Fibroblast of lung (primary cell): ENCODE data around the gene SPTBN5. TPM values are rescaled to one million over a fixed set of nuclear protein-coding genes. Genes with fewer than 3 reads are reported as not detected.
A peak's percentile ranks its signal among the peaks of the same experiment; 100 is the strongest.

Experiments used
- DNase-seq, 2 donors: peaks; one replicate each; pipeline versions ENCODE4 v3.0.0 to v3.0.0-alpha.2; 2010; ENCODE audit warnings: low read depth in 2 of 2
- H2AFZ ChIP-seq: 2 replicates; pipeline ENCODE4 v1.5.1; 2012; ENCODE audit warnings: low read length, control low read depth, inconsistent platforms
- H3K27ac ChIP-seq: 2 replicates; pipeline ENCODE4 v1.5.1; 2011; ENCODE audit warnings: low read length, control low read depth; ENCODE audit not compliant: insufficient read depth
- H3K27me3 ChIP-seq: 2 replicates; pipeline ENCODE4 v1.5.1; 2011; ENCODE audit warnings: mild to moderate bottlenecking, low read length; ENCODE audit not compliant: control insufficient read depth, insufficient read depth
- H3K36me3 ChIP-seq: 2 replicates; pipeline ENCODE4 v1.5.1; 2011; ENCODE audit warnings: low read length; ENCODE audit not compliant: control insufficient read depth, insufficient read depth
- H3K4me1 ChIP-seq: 2 replicates; pipeline ENCODE4 v1.5.1; 2011; ENCODE audit warnings: low read length; ENCODE audit not compliant: control insufficient read depth, insufficient read depth; ENCODE audit errors: extremely low read depth
- H3K4me2 ChIP-seq: 2 replicates; pipeline ENCODE4 v1.5.1; 2011; ENCODE audit warnings: low read length, control low read depth; ENCODE audit not compliant: insufficient read depth; ENCODE audit errors: extremely low read depth
- H3K4me3 ChIP-seq, 4 experiments: fragments of 200-600 bp in 1 of 4; sonication (generic) in 1 of 4; replicated peaks in 1 of 4; 2 replicates each; pipeline ENCODE4 v1.5.1; 2011 to 2016; ENCODE audit warnings: low read length in 4 of 4, low read depth in 3 of 4, mild to moderate bottlenecking in 3 of 4, control low read depth in 2 of 4, inconsistent platforms in 1 of 4, mixed read lengths in 1 of 4; ENCODE audit not compliant: insufficient read depth in 1 of 4; ENCODE audit errors: control extremely low read depth in 1 of 4
- H3K79me2 ChIP-seq: 2 replicates; pipeline ENCODE4 v1.5.1; 2012; ENCODE audit warnings: mild to moderate bottlenecking, low read length, inconsistent platforms; ENCODE audit not compliant: control insufficient read depth, insufficient read depth
- H3K9ac ChIP-seq: 2 replicates; pipeline ENCODE4 v1.5.1; 2011; ENCODE audit warnings: mild to moderate bottlenecking, low read length, control low read depth; ENCODE audit not compliant: insufficient read depth
- H3K9me3 ChIP-seq: 2 replicates; pipeline ENCODE4 v1.5.1; 2012; ENCODE audit warnings: low read depth, low read length; ENCODE audit not compliant: control insufficient read depth, insufficient read depth
- H4K20me1 ChIP-seq: 2 replicates; pipeline ENCODE4 v1.5.1; 2011; ENCODE audit warnings: low read length; ENCODE audit not compliant: control insufficient read depth, insufficient read depth; ENCODE audit errors: extremely low read depth
- CTCF ChIP-seq, 2 donors: IDR thresholded peaks in 1 of 2; conservative IDR thresholded peaks in 1 of 2; 1 replicate in 1 of 2; 2 replicates in 1 of 2; pipeline ENCODE4 v1.5.1; 2011 to 2012; ENCODE audit warnings: low read length in 2 of 2, control low read depth in 1 of 2, inconsistent platforms in 1 of 2, low read depth in 1 of 2, mild to moderate bottlenecking in 1 of 2
- EZH2 ChIP-seq: IDR thresholded peaks from 2 replicates; pipeline ENCODE4 v1.5.1; 2012; ENCODE audit warnings: low read length, control low read depth, mild to moderate bottlenecking; ENCODE audit errors: missing control alignments
- polyA plus RNA-seq, 2 donors: library from polyadenylated mRNA; depleted of rRNA in 1 of 2; stranded (reverse) in 1 of 2; unstranded in 1 of 2; fragments of >200 nt; gene quantifications; 2 replicates each; pipeline ENCODE4 v1.2.1, GENCODE V29; 2011 to 2012; ENCODE audit warnings: missing spikeins in 1 of 2
- total RNA-seq: library from RNA; depleted of rRNA; stranded (reverse); fragments of >200 nt; gene quantifications from 2 replicates; pipeline ENCODE4 v1.2.1, GENCODE V29; 2014

The SPTBN5 gene
- total and polyA plus RNA-seq, 2 donors (not counting 1 experiment from before 2014, with no cell fraction given) = 0.43 to 0.66 TPM

- no peak for DNase-seq
- Histone ChIP-seq H3K36me3 (no peaks in the 10 kb centered on the region), H3K9me3 (no peaks in the 10 kb centered on the region), H3K4me3 (no peak overlapping the region), H2AFZ (no peak overlapping the region), H3K79me2 (no peaks in the 10 kb centered on the region), H3K9ac (no peak overlapping the region), H4K20me1 (no peaks in the 10 kb centered on the region), H3K4me2 (no peak overlapping the region), H3K4me1 (no peaks in the 10 kb centered on the region), H3K27ac (no peak overlapping the region), H3K27me3 (peaks cover 3% of the 10 kb centered on the region)
- TF ChIP-seq CTCF (conservative IDR thresholded peaks at IDR 0.05 in 1 of 2, IDR thresholded peaks at IDR 0.05 in 1 of 2; ENCODE audit: low read depth in 1 of 2, low read length in 2 of 2) = no peak
- TF ChIP-seq EZH2 = no peak
These were observed 11.0 kb downstream of the SPTBN5 start for GRCh38 chr15:41882689-41883483.

- Histone ChIP-seq H3K9me3 (no peaks in the 10 kb centered on the region), H2AFZ (no peak overlapping the region), H3K27me3 (peaks cover 3% of the 10 kb centered on the region), H3K4me2 (no peak overlapping the region), H3K27ac (no peak overlapping the region), H3K9ac (no peak overlapping the region), H3K4me1 (no peaks in the 10 kb centered on the region), H3K4me3 (no peak overlapping the region), H4K20me1 (no peaks in the 10 kb centered on the region), H3K36me3 (no peaks in the 10 kb centered on the region), H3K79me2 (no peaks in the 10 kb centered on the region)
- DNase-seq = peak in 1 of 2 donors; percentile 21
- no peak for TF ChIP-seq EZH2
- no peak for TF ChIP-seq CTCF (conservative IDR thresholded peaks at IDR 0.05 in 1 of 2, IDR thresholded peaks at IDR 0.05 in 1 of 2; ENCODE audit: low read depth in 1 of 2, low read length in 2 of 2)
These were observed 11.7 kb downstream of the SPTBN5 start for GRCh38 chr15:41881920-41882688.

GRCh38 chr15:41881550-41881919 lies 12.3 kb downstream of the SPTBN5 start:
- H3K9me3 ChIP-seq = no peaks in the 10 kb centered on the region
- no peak overlapping the region for H2AFZ ChIP-seq
- H3K27me3 ChIP-seq = peaks cover 3% of the 10 kb centered on the region
- DNase-seq = no peak
- H4K20me1 ChIP-seq = no peaks in the 10 kb centered on the region
- H3K4me1 ChIP-seq = no peaks in the 10 kb centered on the region
- H3K36me3 ChIP-seq = no peaks in the 10 kb centered on the region
- H3K27ac ChIP-seq = no peak overlapping the region
- no peaks in the 10 kb centered on the region for H3K79me2 ChIP-seq
- no peak overlapping the region for H3K4me2 ChIP-seq
- no peak overlapping the region for H3K4me3 ChIP-seq
- no peak for TF ChIP-seq CTCF (conservative IDR thresholded peaks at IDR 0.05 in 1 of 2, IDR thresholded peaks at IDR 0.05 in 1 of 2; ENCODE audit: low read depth in 1 of 2, low read length in 2 of 2)
- TF ChIP-seq EZH2 = peak; percentile 38
- no peak overlapping the region for H3K9ac ChIP-seq
